GM21619 (cell line): ENCODE results near the gene PRSS8.

Experiments
- ATAC-seq: cut with Tn5 transposase; IDR thresholded peaks from one replicate; pipeline ENCODE4 v1.9.1; 2021; ENCODE audit not compliant: unreplicated experiment

Gene PRSS8

GRCh38 chr16:31083981-31084380, 51.5 kb downstream of the PRSS8 start:
- no peak for ATAC-seq

GRCh38 chr16:31083556-31083955, 52.0 kb downstream of the PRSS8 start:
- ATAC-seq = no peak

- ATAC-seq = no peak
Measured at GRCh38 chr16:31083081-31083480, 52.4 kb downstream of the PRSS8 start.

GRCh38 chr16:31082368-31083045, 53.0 kb downstream of the PRSS8 start:
- no peak for ATAC-seq
